Activated CD4-positive, alpha-beta T cell treated with anti-CD3 and anti-CD28 coated beads, Interleukin-2, amount 50 U/mL, for 24 hours (primary cell): ENCODE measurements around the gene CLTCL1.
A peak's percentile ranks its signal among the peaks of the same experiment; 100 is the strongest.
"Not testable (repeated sequence)": the region's sequence is repeated elsewhere in the genome, so short reads cannot be mapped to it uniquely, and the experiment has no call there.

ENCODE experiments used
- DNase-seq, 2 donors: peaks; one replicate each; pipeline ENCODE4 v3.0.0-alpha.2; 2020; ENCODE audit warnings: low read depth in 1 of 2, low spot score in 1 of 2

The CLTCL1 gene

GRCh38 chr22:19291580-19292457, at the start of gene CLTCL1:
Gene CLTCL1 (minus strand): TSS chr22:19291719. CDS start chr22:19291641, 78 bp downstream.
- DNase-seq = peak; percentile 49 to 53

DNA sequence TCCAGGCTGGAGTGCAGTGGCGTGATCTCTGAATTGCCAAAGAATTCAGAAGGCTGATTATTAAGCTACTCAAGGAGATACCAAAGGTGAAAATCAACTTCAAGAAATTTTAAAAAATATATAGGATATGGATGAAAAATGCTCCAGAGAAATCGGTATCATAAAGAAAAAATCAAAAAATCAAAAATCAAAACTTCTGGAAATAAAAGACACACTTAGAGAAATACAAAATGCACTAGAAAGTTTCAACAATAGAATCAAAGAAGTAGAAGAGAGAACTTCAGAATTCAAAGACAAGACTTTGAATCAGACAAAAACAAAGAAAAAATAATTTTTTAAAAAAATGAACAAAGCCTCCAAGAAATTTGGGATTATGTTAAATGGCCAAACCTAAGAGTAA, 45.6 kb upstream of the CLTCL1 start:
- DNase-seq = no peak

DNA sequence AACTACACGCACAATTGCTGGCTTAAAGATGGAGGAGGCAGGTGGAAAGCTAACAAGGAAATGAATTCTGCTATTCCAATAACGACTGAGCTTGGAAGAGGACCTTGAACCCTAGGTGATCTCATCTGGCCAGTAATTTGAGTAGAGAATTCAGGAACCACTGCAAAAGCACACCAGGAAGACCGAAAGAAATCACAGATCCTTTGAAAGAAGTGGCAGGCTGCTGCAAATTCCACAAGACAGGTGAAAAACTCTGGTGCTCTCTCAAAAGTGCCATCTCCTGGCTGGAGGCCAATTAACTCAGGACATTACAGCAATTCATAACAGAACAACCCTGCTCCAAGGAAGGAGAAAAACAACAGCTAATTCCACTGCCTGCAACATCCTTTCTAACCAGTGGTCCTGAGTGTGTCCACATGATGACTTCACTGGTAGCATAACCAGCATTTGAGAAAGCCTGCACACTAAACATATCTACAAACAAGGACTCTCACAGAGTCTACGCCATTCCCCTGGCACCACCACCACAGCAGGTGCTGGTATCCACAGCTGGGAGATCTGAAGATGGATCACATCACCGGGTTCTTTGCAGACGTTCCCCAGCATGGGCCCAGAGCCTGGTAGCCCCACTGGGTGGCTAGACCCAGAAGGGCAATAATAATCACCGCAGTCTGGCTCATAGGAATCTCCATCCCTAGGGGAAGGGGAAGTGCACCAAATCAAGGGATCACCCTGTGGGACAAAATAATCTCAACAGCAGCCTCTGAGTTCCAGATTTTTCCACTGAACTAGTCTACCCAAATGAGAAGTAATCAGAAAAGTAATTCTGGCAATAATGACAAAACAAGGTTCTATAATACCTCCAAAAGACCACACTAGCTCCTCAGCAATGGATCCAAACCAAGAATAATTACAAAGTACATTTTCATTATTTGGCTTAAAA, 44.9 kb upstream of the CLTCL1 start:
- DNase-seq = no peak

- no peak for DNase-seq
Observed at GRCh38 chr22:19331975-19332374, 40.5 kb upstream of the CLTCL1 start.

DNA sequence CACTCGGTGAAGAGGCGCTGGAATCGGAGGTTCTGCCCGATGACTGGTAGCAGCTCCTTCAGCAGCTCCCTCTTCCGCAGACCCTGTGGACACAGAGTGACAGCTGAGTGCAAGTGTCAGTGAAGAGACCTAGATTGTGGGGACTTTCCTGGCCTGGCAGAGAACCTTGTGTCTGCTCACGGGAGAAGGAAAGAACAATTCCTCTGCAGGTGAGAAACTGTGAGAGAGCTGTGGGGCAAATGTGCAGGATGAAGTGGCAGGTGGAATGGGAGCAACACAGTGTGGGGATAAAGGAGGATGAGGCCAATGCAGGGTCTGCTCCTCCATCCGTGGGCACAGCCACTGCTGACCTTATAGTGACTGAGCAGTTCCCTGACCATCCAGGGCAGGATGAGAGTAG, 40.0 kb upstream of the CLTCL1 start:
- no peak for DNase-seq

DNA sequence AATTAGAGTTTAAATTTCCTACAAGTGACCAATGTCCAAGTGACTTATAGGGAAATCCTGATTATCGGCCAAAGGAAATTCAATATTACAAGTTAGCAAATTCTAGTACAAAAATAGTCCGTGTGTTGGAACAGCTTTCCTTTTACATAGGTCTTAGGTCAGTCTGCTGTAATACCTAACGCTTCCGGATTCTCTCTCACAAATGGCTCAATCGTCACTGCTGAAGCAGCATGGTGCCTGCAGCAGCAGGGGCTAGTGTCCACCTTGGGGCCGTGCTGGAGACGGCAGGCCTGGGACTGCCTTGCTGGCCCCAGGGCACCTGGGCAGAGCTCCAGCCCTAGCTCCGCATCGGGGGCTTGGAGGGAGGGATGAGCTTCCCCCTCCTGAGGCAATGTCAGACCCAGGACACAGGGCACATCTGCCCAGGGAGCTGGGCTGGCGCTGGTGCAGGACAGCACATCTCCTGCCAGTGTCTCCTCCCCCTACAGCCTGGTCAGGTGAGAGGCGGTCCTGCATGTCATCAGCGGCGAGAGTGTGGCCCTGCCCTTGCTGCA, 39.4 kb upstream of the CLTCL1 start:
- no peak for DNase-seq

- not testable (repeated sequence) for DNase-seq
Observed at GRCh38 chr22:19330205-19330604, 38.7 kb upstream of the CLTCL1 start.

GRCh38 chr22:19329454-19329853, 37.9 kb upstream of the CLTCL1 start:
- DNase-seq = no peak

GRCh38 chr22:19325296-19325948, 33.9 kb upstream of the CLTCL1 start:
- DNase-seq = no peak

GRCh38 chr22:19323420-19323819, 31.9 kb upstream of the CLTCL1 start:
- DNase-seq = not testable (repeated sequence)

DNA sequence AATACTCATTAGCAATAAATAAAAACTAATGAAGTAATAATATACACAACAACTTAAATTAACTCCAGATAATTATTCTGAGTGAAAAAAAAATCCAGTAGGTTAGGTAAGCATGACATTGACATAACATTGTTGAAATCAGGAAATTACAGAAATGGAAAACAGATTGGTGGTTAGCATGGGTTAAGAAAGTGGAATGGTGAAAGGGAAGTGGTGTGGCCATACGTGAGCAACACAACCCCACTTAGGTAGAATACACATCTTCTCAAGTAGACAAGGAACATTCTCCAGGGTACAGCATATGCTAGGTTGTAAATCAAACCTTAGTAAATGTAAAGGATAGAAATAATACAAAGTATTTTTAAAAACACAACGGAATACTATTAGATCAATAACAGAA, 30.2 kb upstream of the CLTCL1 start:
- DNase-seq = no peak

GRCh38 chr22:19320136-19320535, 28.6 kb upstream of the CLTCL1 start:
- not testable (repeated sequence) for DNase-seq

GRCh38 chr22:19319281-19319680, 27.8 kb upstream of the CLTCL1 start:
- DNase-seq = no peak

GRCh38 chr22:19317865-19318264, 26.3 kb upstream of the CLTCL1 start:
- no peak for DNase-seq

GRCh38 chr22:19307872-19308271, 16.4 kb upstream of the CLTCL1 start:
- no peak for DNase-seq

DNA sequence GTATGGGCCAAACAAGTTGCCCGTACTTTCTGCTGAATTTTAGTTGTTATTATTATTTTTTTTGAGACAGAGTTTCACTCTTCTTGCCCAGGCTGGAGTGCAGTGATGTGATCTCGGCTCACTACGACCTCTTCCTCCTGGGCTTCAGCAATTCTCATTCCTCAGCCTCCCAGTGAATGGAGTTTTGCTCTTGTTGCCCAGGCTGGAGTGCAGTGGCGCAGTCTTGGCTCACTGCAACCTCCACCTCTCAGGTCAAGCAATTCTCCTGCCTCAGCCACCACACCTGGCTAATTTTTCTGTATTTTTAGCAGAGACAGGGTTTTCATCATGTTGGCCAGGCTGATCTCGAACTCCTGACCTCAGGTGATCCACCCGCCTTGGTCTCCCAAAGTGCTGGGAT, 15.0 kb upstream of the CLTCL1 start:
- not testable (repeated sequence) for DNase-seq

- no peak for DNase-seq
Observed at GRCh38 chr22:19304547-19304946, 13.0 kb upstream of the CLTCL1 start.

DNA sequence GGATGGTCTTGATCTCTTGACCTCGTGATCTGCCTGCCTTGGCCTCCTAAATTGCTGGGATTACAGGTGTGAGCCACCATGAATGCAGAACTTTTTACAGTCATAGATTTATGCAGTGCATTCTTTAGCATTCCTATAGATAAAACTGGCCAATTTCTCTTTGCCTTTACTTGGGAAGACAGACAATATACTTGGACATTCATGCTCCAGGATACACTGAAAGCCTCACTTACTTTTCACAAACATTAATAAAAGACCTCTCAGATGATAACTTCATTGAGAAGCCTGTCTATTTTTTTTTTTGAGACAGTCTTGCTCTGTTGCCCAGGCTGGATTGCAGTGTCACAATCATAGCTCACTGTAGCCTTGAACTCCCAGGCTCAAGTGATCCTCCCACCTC, 12.3 kb upstream of the CLTCL1 start:
- DNase-seq = no peak

GRCh38 chr22:19295733-19296132, 4.2 kb upstream of the CLTCL1 start:
- DNase-seq = no peak

- no peak for DNase-seq
Observed at GRCh38 chr22:19292458-19293230, 1.1 kb upstream of the CLTCL1 start.
